Mesendoderm (in vitro differentiated cells): ENCODE data around the gene TADA2A.
A peak's percentile ranks its signal among the peaks of the same experiment; 100 is the strongest.
"Not testable (repeated sequence)": the region's sequence is repeated elsewhere in the genome, so short reads cannot be mapped to it uniquely, and the experiment has no call there.

Source experiments
- DNase-seq: peaks from one replicate; pipeline ENCODE4 v3.0.0; 2013
- H2AK5ac ChIP-seq: 2 replicates; pipeline ENCODE4 v1.6.1; 2013; ENCODE audit warnings: low read length, inconsistent platforms
- H2BK120ac ChIP-seq: 2 replicates; pipeline ENCODE4 v1.6.1; 2013; ENCODE audit warnings: low read depth, mild to moderate bottlenecking, low read length, moderate library complexity, mixed read lengths
- H2BK15ac ChIP-seq: replicated peaks from 2 replicates; pipeline ENCODE4 v1.6.1; 2013; ENCODE audit warnings: low read depth, mild to moderate bottlenecking, moderate library complexity
- H2BK5ac ChIP-seq: 2 replicates; pipeline ENCODE4 v1.6.1; 2013; ENCODE audit warnings: low read length, inconsistent platforms
- H3K18ac ChIP-seq: 2 replicates; pipeline ENCODE4 v1.6.1; 2013; ENCODE audit warnings: mild to moderate bottlenecking, low read length, mixed read lengths
- H3K23ac ChIP-seq: one replicate; pipeline ENCODE4 v1.6.1; 2013; ENCODE audit warnings: low read length
- H3K27ac ChIP-seq: 2 replicates; pipeline ENCODE4 v1.5.1; 2013; ENCODE audit warnings: low read depth, mild to moderate bottlenecking, inconsistent platforms, low read length, moderate library complexity
- H3K27me3 ChIP-seq: 2 replicates; pipeline ENCODE4 v1.6.1; 2013; ENCODE audit warnings: low read length, control low read depth, mild to moderate bottlenecking, inconsistent platforms; ENCODE audit not compliant: insufficient read depth, poor library complexity
- H3K36me3 ChIP-seq: 2 replicates; pipeline ENCODE4 v1.6.1; 2013; ENCODE audit warnings: low read length, inconsistent platforms; ENCODE audit not compliant: control insufficient read depth, insufficient read depth
- H3K4ac ChIP-seq: one replicate; pipeline ENCODE4 v1.6.1; 2013; ENCODE audit warnings: low read depth, mild to moderate bottlenecking, low read length, moderate library complexity
- H3K4me1 ChIP-seq: 2 replicates; pipeline ENCODE4 v1.6.1; 2013; ENCODE audit warnings: low read depth, low read length, inconsistent platforms; ENCODE audit not compliant: control insufficient read depth
- H3K4me2 ChIP-seq: 2 replicates; pipeline ENCODE4 v1.6.1; 2013; ENCODE audit warnings: low read length
- H3K4me3 ChIP-seq: 2 replicates; pipeline ENCODE4 v1.5.1; 2013; ENCODE audit warnings: mild to moderate bottlenecking, low read length
- H3K56ac ChIP-seq: one replicate; pipeline ENCODE4 v1.6.1; 2013; ENCODE audit warnings: low read length
- H3K79me1 ChIP-seq: 2 replicates; pipeline ENCODE4 v1.6.1; 2013; ENCODE audit warnings: low read length, inconsistent platforms
- H3K79me2 ChIP-seq: 2 replicates; pipeline ENCODE4 v1.6.1; 2013; ENCODE audit warnings: mild to moderate bottlenecking, low read length; ENCODE audit not compliant: control insufficient read depth, insufficient read depth
- H3K9ac ChIP-seq: 2 replicates; pipeline ENCODE4 v1.6.1; 2013; ENCODE audit warnings: low read length, inconsistent platforms
- H4K5ac ChIP-seq: one replicate; pipeline ENCODE4 v1.6.1; 2013; ENCODE audit warnings: low read length
- H4K8ac ChIP-seq: one replicate; pipeline ENCODE4 v1.6.1; 2013; ENCODE audit warnings: low read depth, mild to moderate bottlenecking, control low read depth, low read length, moderate library complexity
- WGBS: extraction: QIAGEN DNeasy Blood & Tissue Kit; methylation state at CpG from one replicate; pipeline ENCODE4 v1.1.7; 2013; ENCODE audit warnings: low lambda C conversion rate, missing lambda C conversion rate; ENCODE audit not compliant: insufficient coverage; ENCODE audit errors: extremely low coverage; 5-methylcytosine and 5-hydroxymethylcytosine counted together

Gene TADA2A

DNA sequence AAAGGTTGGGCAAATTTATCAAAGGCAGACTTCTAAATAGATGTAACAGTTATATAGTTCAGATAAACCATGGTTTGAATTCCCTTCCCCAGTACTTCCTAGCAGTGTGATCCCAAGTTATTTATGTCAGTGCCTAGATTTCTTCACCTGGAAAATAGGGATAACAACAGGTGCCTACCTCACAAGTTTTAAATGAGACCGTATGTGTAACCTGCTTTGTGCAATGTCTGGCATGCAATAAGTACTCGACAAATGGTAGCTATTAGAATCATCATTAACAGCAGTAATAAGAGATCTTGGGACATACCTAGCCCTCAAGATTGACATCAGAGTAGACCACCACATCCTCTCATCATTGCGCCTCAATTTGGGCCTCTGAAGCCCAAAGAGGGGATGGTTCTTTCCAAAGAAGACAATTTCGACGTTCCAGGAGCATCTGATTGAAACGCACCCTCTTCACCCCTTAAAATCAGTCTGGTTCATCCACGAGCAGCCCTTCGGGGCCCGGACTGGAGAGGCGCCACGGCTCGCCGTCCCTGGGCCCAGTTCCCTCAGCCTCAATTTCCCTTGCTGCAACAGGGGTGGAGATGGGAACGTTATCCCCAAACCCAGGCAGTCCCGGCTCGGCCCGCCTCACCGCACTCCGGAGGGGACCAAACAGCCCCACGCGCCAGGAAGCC is 591 bp upstream of the TADA2A start:
- Histone ChIP-seq H4K8ac (peak overlapping the region; percentile 0), H3K4ac (peak overlapping the region; percentile 23), H3K27me3 (no peaks in the 10 kb centered on the region), H3K4me1 (no peaks in the 10 kb centered on the region), H3K27ac (peak overlapping the region; percentile 91), H3K18ac (peak overlapping the region; percentile 78), H3K9ac (peak overlapping the region; percentile 94), H2BK15ac (no peak overlapping the region), H2BK120ac (peak overlapping the region; percentile 17), H3K4me3 (peak overlapping the region; percentile 59), H3K23ac (peak overlapping the region; percentile 100), H3K36me3 (no peaks in the 10 kb centered on the region), H2BK5ac (peak overlapping the region; percentile 65), H3K79me2 (no peaks in the 10 kb centered on the region), H3K79me1 (no peaks in the 10 kb centered on the region), H3K4me2 (peak overlapping the region; percentile 94), H2AK5ac (no peak overlapping the region), H3K56ac (peak overlapping the region; percentile 100), H4K5ac (no peak overlapping the region)
- peak; percentile 11 for DNase-seq
- WGBS = no CpG with 5 or more reads among the region's 21 CpGs

DNA sequence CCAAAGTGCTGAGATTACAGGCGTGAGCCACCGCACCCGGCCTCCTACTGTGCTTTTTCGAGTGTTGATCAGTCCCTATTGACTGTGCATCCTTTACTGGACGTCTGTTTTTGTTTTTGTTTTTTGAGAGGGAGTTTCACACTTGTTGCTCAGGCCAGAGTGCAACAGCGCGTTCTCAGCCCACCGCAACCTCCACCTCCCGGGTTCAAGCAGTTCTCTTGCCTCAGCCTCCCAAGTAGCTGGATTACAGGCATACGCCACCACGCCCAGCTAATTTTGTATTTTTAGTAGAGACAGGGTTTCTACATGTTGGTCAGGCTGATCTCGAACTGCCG is 1.4 kb downstream of the TADA2A start:
- H3K27ac ChIP-seq, H3K4ac ChIP-seq, H2BK120ac ChIP-seq, DNase-seq, H3K27me3 ChIP-seq, H3K36me3 ChIP-seq, H3K79me1 ChIP-seq, H3K4me2 ChIP-seq, H3K79me2 ChIP-seq, H2BK15ac ChIP-seq, H3K18ac ChIP-seq, H3K23ac ChIP-seq, H2AK5ac ChIP-seq, H2BK5ac ChIP-seq, H3K4me1 ChIP-seq, H3K4me3 ChIP-seq, H4K5ac ChIP-seq, H4K8ac ChIP-seq: not testable (repeated sequence)
- Histone ChIP-seq H3K9ac (peak overlapping the region; percentile 40), H3K56ac (peak overlapping the region; percentile 49)
- WGBS = no CpG with 5 or more reads among the region's 13 CpGs

DNA sequence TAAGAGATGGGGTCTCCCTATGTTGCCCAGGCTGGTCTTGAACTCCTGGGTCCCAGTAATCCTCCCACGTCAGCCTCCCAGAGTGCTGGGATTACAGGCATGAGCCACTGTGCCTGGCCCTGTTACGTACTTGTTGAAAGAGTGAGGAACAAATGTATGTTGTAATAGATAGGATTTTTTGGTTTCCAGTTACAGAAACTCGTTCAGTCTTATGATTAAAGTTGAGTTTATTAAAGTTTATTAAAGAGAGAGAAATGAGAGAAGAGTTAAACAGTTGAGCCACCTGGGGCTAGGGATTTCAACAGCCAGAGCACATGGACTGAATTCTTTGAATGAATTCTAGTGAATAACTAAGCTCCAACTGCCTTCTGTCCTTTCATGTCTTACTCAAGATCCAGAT is 3.7 kb downstream of the TADA2A start:
- Histone ChIP-seq H3K79me1 (no peaks in the 10 kb centered on the region), H4K5ac (no peak overlapping the region), H2BK15ac (no peak overlapping the region), H3K36me3 (no peaks in the 10 kb centered on the region), H2BK5ac (no peak overlapping the region), H3K4me1 (no peaks in the 10 kb centered on the region), H2AK5ac (no peak overlapping the region), H4K8ac (no peak overlapping the region), H3K23ac (no peak overlapping the region), H3K18ac (no peak overlapping the region), H2BK120ac (no peak overlapping the region), H3K4ac (no peak overlapping the region), H3K27me3 (no peaks in the 10 kb centered on the region), H3K4me2 (no peak overlapping the region), H3K79me2 (no peaks in the 10 kb centered on the region), H3K4me3 (no peak overlapping the region), H3K9ac (no peak overlapping the region), H3K27ac (no peak overlapping the region), H3K56ac (no peak overlapping the region)
- WGBS = 100% methylated on average over 1 of the region's 3 CpGs
- no peak for DNase-seq

DNA sequence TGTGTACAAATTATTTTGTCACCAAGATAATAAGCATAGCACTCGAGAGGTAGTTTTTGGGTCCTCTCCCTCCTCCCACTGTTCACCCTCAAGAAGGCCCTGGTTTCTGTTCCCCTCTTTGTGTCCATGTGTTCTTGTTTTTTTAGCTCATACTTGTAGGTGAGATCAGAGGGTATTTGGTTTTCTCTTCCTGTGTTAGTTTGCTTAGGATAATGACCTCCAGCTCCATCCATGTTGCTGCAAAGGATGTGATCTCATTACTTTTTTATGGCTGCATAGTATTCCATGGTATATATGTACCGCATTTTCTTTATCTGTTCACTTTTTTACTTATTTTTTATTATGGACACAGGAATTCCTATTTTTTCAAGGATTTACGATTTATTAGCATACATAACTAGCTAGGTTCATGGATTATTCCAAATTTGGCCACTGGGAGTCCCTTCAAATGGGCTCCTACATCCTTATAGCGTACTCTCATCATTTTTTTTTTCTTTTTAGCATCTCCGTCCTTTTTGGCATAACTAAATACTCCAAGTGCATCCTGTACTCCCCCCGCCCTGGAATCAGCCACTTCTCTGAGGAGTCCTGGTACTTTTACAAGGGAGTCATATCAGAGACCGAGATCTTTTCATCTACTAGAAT is 7.3 kb downstream of the TADA2A start:
- Histone ChIP-seq H3K79me1 (no peaks in the 10 kb centered on the region), H2BK120ac (no peak overlapping the region), H2BK15ac (no peak overlapping the region), H4K5ac (no peak overlapping the region), H4K8ac (no peak overlapping the region), H3K18ac (no peak overlapping the region), H3K9ac (no peak overlapping the region), H3K79me2 (no peaks in the 10 kb centered on the region), H2BK5ac (no peak overlapping the region), H2AK5ac (no peak overlapping the region), H3K23ac (no peak overlapping the region), H3K27me3 (no peaks in the 10 kb centered on the region), H3K4me3 (no peak overlapping the region), H3K56ac (no peak overlapping the region), H3K4me2 (no peak overlapping the region), H3K36me3 (no peaks in the 10 kb centered on the region), H3K4ac (no peak overlapping the region), H3K4me1 (no peaks in the 10 kb centered on the region), H3K27ac (no peak overlapping the region)
- no peak for DNase-seq
- WGBS = no CpG with 5 or more reads among the region's 7 CpGs

DNA sequence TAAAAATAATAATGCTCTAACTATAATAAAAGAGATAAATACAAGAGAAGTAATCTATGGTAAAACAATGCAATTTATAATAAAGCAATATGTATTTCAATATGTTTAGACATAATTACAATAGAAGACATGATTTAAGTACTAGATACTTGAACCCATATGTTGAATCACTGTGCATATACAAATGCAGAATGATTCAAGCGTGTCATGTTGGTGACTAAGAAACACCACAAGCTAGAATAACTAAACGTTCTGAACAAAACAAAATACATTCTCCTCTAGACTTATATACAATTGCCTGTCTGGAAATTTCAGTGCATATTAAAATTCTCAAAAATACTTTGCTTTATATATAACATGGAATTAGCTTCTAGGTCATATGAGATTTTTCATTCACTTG is 11.2 kb downstream of the TADA2A start:
- Histone ChIP-seq H4K8ac (no peak overlapping the region), H3K23ac (no peak overlapping the region), H3K4me1 (no peaks in the 10 kb centered on the region), H2BK120ac (no peak overlapping the region), H2BK5ac (no peak overlapping the region), H2AK5ac (no peak overlapping the region), H3K79me1 (no peaks in the 10 kb centered on the region), H3K18ac (no peak overlapping the region), H3K56ac (no peak overlapping the region), H3K4me3 (no peak overlapping the region), H3K36me3 (no peaks in the 10 kb centered on the region), H4K5ac (no peak overlapping the region), H3K4me2 (no peak overlapping the region), H3K4ac (no peak overlapping the region), H3K79me2 (no peaks in the 10 kb centered on the region), H3K27ac (no peak overlapping the region), H3K9ac (no peak overlapping the region), H3K27me3 (no peaks in the 10 kb centered on the region), H2BK15ac (no peak overlapping the region)
- WGBS = no CpG with 5 or more reads among the region's 2 CpGs
- no peak for DNase-seq
